Mesodermal cell (in vitro differentiated cells): ENCODE measurements around the gene RNF121.

Experiments
- H3K27ac ChIP-seq: 2 replicates; pipeline ENCODE4 v1.7.0; 2013; ENCODE audit warnings: mild to moderate bottlenecking, low read depth, low read length, moderate library complexity; ENCODE audit not compliant: severe bottlenecking
- H3K36me3 ChIP-seq: 2 replicates; pipeline ENCODE4 v1.7.1; 2013; ENCODE audit warnings: mild to moderate bottlenecking, low read length, moderate library complexity; ENCODE audit not compliant: control insufficient read depth, insufficient read depth
- H3K4me1 ChIP-seq: one replicate; pipeline ENCODE4 v1.7.1; 2013; ENCODE audit warnings: mild to moderate bottlenecking, low read length; ENCODE audit not compliant: insufficient read depth, control insufficient read depth, poor library complexity, severe bottlenecking
- H3K4me3 ChIP-seq: 2 replicates; pipeline ENCODE4 v1.7.0; 2013; ENCODE audit warnings: low read length, control low read depth, mild to moderate bottlenecking; ENCODE audit not compliant: insufficient read depth, poor library complexity, severe bottlenecking; ENCODE audit errors: extremely low read depth
- H3K9me3 ChIP-seq: 2 replicates; pipeline ENCODE4 v1.7.1; 2013; ENCODE audit warnings: mild to moderate bottlenecking, low read length, moderate library complexity; ENCODE audit not compliant: control insufficient read depth
- WGBS, 2 experiments: methylation state at CpG; one replicate each; pipeline ENCODE4 v1.1.5; 2013; ENCODE audit warnings: missing lambda C conversion rate in 2 of 2; ENCODE audit not compliant: insufficient coverage in 2 of 2; 5-methylcytosine and 5-hydroxymethylcytosine counted together

Gene RNF121

GRCh38 chr11:72014761-72015320, 86.0 kb downstream of the RNF121 start:
- Histone ChIP-seq H3K4me3 (no peak overlapping the region), H3K9me3 (no peaks in the 10 kb centered on the region), H3K4me1 (peaks cover 3% of the 10 kb centered on the region), H3K27ac (no peak overlapping the region), H3K36me3 (peaks cover 99% of the 10 kb centered on the region)
- 97 to 100% methylated on average over 10 to 16 of the region's 16 CpGs for WGBS, 2 experiments

DNA sequence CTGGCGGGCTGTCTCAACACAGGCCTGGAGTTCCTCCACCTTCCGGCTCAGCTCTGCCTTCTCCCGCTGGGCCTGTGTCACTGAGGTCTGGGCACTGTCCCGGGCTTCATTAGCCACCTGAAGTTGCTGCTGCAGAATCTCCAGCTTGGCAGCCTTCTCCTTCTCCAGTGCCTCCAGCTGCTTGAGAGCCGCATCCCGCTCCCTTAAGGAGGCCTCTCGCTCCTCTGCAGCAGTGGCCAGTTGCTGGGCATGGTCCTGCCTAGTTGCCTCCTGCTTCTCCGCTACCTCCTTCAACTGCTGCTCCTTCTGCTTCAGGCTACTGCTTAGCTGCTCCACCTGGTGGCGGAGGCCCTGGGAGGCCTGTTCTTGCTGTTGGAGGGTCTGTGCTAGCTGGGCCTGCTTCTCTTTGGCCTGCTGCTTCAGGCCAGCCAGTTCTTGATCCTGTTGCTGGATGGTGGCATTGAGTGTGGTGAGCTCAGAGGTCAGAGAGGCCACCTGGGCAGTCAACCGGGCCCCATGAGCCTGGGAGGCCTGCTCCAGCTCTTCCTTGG, 86.7 kb downstream of the RNF121 start:
- Histone ChIP-seq H3K27ac (no peak overlapping the region), H3K4me1 (peaks cover 3% of the 10 kb centered on the region), H3K36me3 (peaks cover 99% of the 10 kb centered on the region), H3K9me3 (no peaks in the 10 kb centered on the region), H3K4me3 (no peak overlapping the region)
- 94 to 97% methylated on average over 8 of the region's 10 CpGs for WGBS, 2 experiments

DNA sequence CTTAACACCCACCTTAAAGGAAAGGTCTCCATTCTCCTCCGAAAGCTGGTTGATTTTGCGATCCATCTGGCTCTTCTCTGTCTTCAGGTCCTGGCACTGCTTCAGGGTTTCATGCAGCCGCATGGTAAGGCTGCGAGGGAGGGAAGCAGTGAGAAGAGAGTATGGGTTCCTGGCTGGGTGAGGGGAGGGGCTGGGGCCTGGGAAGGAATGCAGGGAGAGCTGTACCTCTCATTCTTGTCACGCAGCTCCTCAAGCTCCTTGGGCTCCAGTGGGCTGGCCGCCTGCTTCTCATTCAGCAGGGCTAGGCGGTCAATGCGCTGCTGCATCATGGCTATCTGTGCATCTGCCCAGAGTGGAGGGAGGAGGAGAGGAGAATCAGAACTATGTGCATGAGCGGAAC, 89.3 kb downstream of the RNF121 start:
- no peaks in the 10 kb centered on the region for H3K9me3 ChIP-seq
- H3K36me3 ChIP-seq: peaks cover 100% of the 10 kb centered on the region
- H3K27ac ChIP-seq: no peak overlapping the region
- WGBS, 2 experiments: 100% methylated on average over 4 to 8 of the region's 9 CpGs
- H3K4me1 ChIP-seq: peaks cover 3% of the 10 kb centered on the region
- H3K4me3 ChIP-seq: no peak overlapping the region

- H3K27ac ChIP-seq: no peak overlapping the region
- peaks cover 22% of the 10 kb centered on the region for H3K4me1 ChIP-seq
- no peak overlapping the region for H3K4me3 ChIP-seq
- H3K9me3 ChIP-seq: no peaks in the 10 kb centered on the region
- WGBS, 2 experiments: 100% methylated on average over 1 to 2 of the region's 4 CpGs
- H3K36me3 ChIP-seq: peaks cover 84% of the 10 kb centered on the region
Observed at GRCh38 chr11:72023335-72023734, 94.5 kb downstream of the RNF121 start.

- 100% methylated on average over 2 of the region's 5 CpGs for WGBS, 2 experiments
- Histone ChIP-seq H3K9me3 (no peaks in the 10 kb centered on the region), H3K27ac (no peak overlapping the region), H3K4me1 (peaks cover 22% of the 10 kb centered on the region), H3K4me3 (no peak overlapping the region), H3K36me3 (peaks cover 84% of the 10 kb centered on the region)
Observed at GRCh38 chr11:72024069-72024754, 95.4 kb downstream of the RNF121 start.

GRCh38 chr11:72026090-72026489, 97.2 kb downstream of the RNF121 start:
- Histone ChIP-seq H3K4me3 (no peak overlapping the region), H3K27ac (peak overlapping the region; percentile 89), H3K4me1 (peaks cover 22% of the 10 kb centered on the region), H3K9me3 (no peaks in the 10 kb centered on the region), H3K36me3 (peaks cover 81% of the 10 kb centered on the region)
- 86% methylated on average over 1 of the region's 1 CpG; no CpG with 5 or more reads in 1 of the 2 experiments for WGBS, 2 experiments

GRCh38 chr11:72030472-72031045, 101.7 kb downstream of the RNF121 start:
- no peak overlapping the region for H3K4me3 ChIP-seq
- peaks cover 17% of the 10 kb centered on the region for H3K4me1 ChIP-seq
- no peaks in the 10 kb centered on the region for H3K9me3 ChIP-seq
- WGBS, 2 experiments: no CpG with 5 or more reads among the region's 1 CpG
- H3K27ac ChIP-seq: no peak overlapping the region
- H3K36me3 ChIP-seq: peaks cover 79% of the 10 kb centered on the region

DNA sequence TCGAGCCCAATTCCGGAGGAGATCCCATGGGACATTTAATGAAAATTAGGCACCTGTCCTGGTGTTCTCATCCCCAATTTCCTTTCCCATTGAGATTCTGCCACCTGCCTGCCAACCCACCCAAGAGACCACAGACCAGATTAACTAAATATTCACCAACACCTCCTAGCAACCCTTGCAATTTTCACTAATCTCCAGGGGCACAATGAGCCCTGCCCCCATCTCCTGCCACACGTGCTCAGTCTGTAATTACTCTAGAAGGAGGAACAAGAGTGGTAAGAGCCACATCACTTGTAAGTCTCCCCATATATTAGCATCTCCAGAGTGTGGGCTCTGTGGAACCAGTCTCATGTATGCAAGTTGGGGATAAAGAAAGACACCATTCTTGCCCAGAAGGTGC, 107.8 kb downstream of the RNF121 start:
- Histone ChIP-seq H3K4me1 (peaks cover 21% of the 10 kb centered on the region), H3K4me3 (no peak overlapping the region), H3K36me3 (peaks cover 67% of the 10 kb centered on the region), H3K27ac (no peak overlapping the region), H3K9me3 (no peaks in the 10 kb centered on the region)
- WGBS, 2 experiments: 100% methylated on average over 2 of the region's 3 CpGs

DNA sequence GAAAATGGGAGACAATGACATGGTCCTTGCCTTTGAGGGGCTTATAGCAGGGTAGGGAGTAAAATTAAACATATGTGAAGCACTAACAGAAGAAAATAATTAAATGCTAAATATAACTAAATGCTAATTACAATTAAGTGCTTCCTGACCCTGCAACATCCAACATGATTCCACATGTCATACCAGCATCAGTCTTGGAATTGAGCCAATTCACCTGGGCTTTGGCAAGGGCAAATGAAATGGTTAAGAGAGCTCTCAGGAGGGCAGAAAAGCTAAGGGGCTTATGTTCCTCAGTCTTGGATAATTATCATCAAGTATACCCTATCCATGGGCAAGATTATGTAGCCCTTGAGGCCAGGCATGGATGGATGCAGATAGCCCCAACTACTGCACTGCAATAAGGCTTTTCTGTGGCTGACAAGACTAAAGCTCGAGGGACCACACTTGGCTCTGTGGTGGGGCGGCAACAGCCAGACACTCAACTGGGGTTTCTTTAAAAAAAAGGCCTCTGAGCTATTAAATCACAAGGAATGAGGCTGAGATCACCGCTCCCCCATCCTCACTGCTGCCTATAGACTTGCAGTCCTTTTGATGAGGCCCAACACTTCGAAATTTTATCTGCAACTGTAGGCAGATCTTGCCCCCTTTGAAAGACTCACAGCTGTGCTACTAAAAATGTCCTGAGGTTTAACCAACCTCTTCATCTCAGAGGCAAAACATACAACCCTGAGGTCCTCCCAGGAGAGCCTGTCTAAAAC, 108.9 kb downstream of the RNF121 start:
- Histone ChIP-seq H3K27ac (no peak overlapping the region), H3K9me3 (no peaks in the 10 kb centered on the region), H3K36me3 (peaks cover 64% of the 10 kb centered on the region), H3K4me3 (no peak overlapping the region), H3K4me1 (peaks cover 26% of the 10 kb centered on the region)
- 96 to 100% methylated on average over 4 of the region's 4 CpGs for WGBS, 2 experiments

DNA sequence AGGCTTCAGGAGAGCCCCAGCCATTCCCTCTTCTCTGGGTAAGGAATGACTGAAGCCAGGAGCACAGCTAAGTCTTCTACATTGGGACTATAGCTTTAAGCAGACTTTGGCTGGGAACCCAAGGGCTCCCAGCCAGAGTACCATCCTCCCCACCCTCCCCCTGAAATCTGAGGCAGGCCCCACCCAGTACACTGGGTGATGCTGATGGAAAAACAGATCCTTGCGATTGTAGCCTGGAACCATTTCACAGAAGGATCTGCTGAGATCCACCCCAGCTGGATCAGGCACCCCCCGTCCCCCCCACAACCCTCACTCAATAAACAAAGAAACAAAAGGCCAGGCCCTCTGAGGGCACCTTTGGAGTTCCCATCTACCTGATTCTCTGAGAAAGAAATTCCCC, 109.6 kb downstream of the RNF121 start:
- Histone ChIP-seq H3K4me3 (no peak overlapping the region), H3K27ac (peak overlapping the region; percentile 11), H3K4me1 (peaks cover 26% of the 10 kb centered on the region), H3K9me3 (no peaks in the 10 kb centered on the region), H3K36me3 (peaks cover 57% of the 10 kb centered on the region)
- WGBS, 2 experiments: 76 to 100% methylated on average over 1 to 2 of the region's 2 CpGs
